OCI-LY7 (cell line): ENCODE measurements around the gene AMPH.

ENCODE experiments used
- EZH2phosphoT487 ChIP-seq: fragments of 200-600 bp; sonication (generic); IDR thresholded peaks from 2 replicates; pipeline ENCODE4 v1.6.1; 2018; ENCODE audit warnings: low read depth, borderline replicate concordance, mild to moderate bottlenecking, mixed run types, antibody characterized with exemption, low read length, moderate library complexity, mixed read lengths
- TF ChIP-seq, protein P1 (sequence below): fragments of 200-600 bp; sonication (generic); conservative IDR thresholded peaks from 2 replicates; pipeline ENCODE4 v1.5.1; 2014; ENCODE audit warnings: mild to moderate bottlenecking, antibody characterized with exemption, low read length, moderate library complexity, mixed read lengths

DNA sequence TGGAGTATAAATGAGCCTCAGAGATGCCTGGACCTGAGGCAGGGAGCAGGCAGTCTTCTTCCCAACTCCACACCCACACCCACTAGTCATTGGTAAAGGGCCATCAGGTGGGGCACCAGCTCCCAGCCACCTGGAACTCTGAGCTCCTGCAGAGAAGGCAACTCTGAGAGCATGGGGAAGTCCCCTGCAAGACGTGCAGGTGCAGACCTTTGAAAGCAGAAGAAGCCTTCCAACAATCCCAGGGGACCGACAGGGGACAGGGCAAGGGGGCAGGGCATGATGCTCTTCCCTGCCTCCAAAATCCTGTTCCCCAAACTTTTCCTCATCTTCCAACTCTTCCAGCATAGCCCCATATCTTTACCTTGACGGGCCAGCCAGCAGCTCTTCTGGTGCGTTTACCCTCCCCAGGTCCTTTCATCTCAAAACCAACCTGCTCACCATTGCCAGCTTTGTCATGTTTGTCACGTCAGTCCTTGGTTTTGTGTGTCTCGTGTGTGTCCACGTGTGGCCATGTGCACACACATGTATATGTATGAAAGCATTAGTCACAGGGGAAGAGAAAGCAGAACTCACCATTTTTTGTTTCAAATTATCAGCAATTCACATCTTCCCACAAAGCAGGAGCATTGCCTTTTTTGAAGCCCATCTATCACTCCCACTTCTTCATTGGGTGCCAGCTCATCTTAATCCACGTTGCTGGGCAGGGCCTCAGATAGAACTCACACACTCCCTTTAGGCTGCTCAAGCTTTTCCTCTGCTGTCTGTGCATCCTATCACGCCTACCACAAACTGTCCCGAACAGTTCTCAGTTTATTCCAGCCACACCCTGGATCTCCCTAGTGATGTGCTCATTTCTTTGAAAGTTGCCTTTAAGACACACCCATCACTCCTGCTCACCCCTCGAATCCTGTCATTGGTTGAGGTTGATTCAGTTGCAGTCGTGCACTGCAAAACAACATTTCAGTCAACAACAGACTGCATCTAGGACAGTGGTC, 41.0 kb upstream of the AMPH start:
- TF ChIP-seq, protein P1, sequence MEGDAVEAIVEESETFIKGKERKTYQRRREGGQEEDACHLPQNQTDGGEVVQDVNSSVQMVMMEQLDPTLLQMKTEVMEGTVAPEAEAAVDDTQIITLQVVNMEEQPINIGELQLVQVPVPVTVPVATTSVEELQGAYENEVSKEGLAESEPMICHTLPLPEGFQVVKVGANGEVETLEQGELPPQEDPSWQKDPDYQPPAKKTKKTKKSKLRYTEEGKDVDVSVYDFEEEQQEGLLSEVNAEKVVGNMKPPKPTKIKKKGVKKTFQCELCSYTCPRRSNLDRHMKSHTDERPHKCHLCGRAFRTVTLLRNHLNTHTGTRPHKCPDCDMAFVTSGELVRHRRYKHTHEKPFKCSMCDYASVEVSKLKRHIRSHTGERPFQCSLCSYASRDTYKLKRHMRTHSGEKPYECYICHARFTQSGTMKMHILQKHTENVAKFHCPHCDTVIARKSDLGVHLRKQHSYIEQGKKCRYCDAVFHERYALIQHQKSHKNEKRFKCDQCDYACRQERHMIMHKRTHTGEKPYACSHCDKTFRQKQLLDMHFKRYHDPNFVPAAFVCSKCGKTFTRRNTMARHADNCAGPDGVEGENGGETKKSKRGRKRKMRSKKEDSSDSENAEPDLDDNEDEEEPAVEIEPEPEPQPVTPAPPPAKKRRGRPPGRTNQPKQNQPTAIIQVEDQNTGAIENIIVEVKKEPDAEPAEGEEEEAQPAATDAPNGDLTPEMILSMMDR = no peak
- no peak for TF ChIP-seq EZH2phosphoT487
